Measurements from ENCODE around the gene SLC24A4. TPM values are rescaled to one million over a fixed set of nuclear protein-coding genes. Genes with fewer than 3 reads are reported as not detected.

SLC24A4 gene
- total RNA-seq, 1 donor from 2014 or later = not detected

DNA sequence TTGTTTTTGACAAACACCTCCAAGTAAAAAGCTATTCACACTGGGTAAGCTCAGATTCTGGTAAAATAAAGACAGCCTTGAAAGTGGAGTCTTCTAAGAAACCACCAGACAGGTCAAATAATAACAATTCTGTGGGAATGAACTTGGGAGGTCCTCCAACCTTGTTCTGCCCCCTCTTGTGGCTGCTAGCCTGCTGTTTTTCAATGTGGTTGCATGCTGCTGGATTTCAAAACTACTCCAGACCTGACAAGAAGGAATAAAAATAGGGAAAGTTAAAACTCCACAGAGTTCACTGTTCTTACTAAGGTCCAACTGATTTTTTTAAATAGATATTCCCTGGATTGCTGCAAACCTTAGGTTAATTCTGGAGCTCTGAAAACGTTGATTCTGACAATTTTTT, 158.4 kb downstream of the SLC24A4 start:
- no peaks in the 10 kb centered on the region for H3K36me3 ChIP-seq
- TF ChIP-seq, protein P1, sequence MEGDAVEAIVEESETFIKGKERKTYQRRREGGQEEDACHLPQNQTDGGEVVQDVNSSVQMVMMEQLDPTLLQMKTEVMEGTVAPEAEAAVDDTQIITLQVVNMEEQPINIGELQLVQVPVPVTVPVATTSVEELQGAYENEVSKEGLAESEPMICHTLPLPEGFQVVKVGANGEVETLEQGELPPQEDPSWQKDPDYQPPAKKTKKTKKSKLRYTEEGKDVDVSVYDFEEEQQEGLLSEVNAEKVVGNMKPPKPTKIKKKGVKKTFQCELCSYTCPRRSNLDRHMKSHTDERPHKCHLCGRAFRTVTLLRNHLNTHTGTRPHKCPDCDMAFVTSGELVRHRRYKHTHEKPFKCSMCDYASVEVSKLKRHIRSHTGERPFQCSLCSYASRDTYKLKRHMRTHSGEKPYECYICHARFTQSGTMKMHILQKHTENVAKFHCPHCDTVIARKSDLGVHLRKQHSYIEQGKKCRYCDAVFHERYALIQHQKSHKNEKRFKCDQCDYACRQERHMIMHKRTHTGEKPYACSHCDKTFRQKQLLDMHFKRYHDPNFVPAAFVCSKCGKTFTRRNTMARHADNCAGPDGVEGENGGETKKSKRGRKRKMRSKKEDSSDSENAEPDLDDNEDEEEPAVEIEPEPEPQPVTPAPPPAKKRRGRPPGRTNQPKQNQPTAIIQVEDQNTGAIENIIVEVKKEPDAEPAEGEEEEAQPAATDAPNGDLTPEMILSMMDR (IDR thresholded peaks at IDR 0.05) = peak in 1 of 3 experiments; percentile 26
- H3K4me3 ChIP-seq = no peak overlapping the region
- H3K27ac ChIP-seq = peak overlapping the region in 1 of 2 donors; percentile 25
- H3K9me3 ChIP-seq = no peaks in the 10 kb centered on the region
- H3K27me3 ChIP-seq = no peaks in the 10 kb centered on the region
- peak in 1 of 2 donors; percentile 40 for DNase-seq (ENCODE audit: low spot score in 2 of 2)
- intact Hi-C loops (cut with DNase I) = no loop called here
- H3K4me1 ChIP-seq = no peaks in the 10 kb centered on the region

DNA sequence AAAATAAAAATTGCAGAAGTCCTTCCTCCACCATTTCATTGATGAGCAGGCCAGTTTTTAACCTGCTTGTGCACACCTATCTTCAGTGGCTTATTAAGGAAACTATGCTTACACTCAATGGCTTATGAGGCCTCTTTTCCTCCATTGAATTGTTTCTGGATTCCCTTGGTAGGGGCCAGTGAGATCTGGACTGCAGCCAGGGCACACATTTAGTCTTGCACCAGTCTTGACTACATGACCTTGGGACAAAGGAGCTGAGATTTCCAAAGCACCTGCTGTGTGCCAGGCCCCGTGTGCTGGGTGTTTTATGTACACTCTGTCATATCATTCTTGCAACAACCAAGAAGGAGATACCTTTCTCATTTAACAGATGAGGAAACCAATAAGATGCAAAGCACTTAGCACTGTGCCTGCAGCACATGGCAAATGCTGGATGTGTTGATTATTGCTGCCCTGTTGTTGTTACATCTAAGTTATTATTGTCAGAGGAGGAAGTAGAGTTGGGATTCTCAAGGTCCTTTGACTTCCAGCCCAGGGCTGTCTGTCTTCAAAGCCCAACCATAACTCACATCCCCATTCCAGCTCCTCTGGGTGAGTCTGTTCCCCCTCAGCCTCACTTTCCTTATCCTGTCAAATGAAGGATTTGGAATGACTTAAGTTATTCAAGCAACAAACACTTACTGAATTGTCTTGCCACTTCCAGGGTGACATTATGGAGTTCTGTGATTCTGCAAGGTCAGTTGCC, 159.0 kb downstream of the SLC24A4 start:
- intact Hi-C loops (cut with DNase I) = no loop called here
- Histone ChIP-seq H3K9me3 (no peaks in the 10 kb centered on the region), H3K4me1 (no peaks in the 10 kb centered on the region), H3K27ac (no peak overlapping the region), H3K27me3 (no peaks in the 10 kb centered on the region), H3K4me3 (no peak overlapping the region), H3K36me3 (no peaks in the 10 kb centered on the region)
- TF ChIP-seq, protein P1 (IDR thresholded peaks at IDR 0.05) = no peak
- DNase-seq (ENCODE audit: low spot score in 2 of 2) = peak in 1 of 2 donors; percentile 53

DNA sequence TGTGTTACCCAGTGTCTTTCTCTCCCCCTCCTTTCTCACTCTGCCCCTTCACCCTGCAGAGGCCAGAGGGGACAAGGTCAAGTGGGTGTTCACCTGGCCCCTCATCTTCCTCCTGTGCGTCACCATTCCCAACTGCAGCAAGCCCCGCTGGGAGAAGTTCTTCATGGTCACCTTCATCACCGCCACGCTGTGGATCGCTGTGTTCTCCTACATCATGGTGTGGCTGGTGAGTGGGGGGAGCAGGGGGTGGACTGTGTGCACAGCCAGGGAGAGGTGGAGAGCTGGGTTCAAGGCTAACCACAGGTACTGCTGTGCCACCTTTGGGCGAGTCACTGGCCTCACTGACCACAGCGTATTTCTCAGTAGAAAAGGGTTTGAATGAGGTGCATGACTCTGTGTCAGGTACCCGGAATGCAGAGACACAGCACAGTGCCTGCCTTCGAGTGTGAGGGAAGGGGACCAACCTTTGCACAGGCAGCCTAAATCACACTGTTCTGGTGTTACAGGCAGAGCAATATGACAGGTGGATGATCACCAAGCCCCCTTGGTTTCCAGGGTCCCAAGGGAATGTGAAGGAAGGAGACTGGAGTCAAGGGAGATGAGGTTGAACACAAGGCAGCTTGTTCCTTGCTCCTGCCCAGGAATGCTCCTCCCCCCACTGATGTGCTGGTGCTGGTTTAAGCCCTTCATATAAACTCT, 159.8 kb downstream of the SLC24A4 start:
- H3K27me3 ChIP-seq = no peaks in the 10 kb centered on the region
- no peaks in the 10 kb centered on the region for H3K9me3 ChIP-seq
- H3K27ac ChIP-seq = no peak overlapping the region
- peak in 1 of 2 donors; percentile 42 for DNase-seq (ENCODE audit: low spot score in 2 of 2)
- H3K4me3 ChIP-seq = no peak overlapping the region
- H3K36me3 ChIP-seq = no peaks in the 10 kb centered on the region
- TF ChIP-seq, protein P1 (IDR thresholded peaks at IDR 0.05) = no peak
- H3K4me1 ChIP-seq = no peaks in the 10 kb centered on the region
- intact Hi-C loops (cut with DNase I) = no loop called here

DNA sequence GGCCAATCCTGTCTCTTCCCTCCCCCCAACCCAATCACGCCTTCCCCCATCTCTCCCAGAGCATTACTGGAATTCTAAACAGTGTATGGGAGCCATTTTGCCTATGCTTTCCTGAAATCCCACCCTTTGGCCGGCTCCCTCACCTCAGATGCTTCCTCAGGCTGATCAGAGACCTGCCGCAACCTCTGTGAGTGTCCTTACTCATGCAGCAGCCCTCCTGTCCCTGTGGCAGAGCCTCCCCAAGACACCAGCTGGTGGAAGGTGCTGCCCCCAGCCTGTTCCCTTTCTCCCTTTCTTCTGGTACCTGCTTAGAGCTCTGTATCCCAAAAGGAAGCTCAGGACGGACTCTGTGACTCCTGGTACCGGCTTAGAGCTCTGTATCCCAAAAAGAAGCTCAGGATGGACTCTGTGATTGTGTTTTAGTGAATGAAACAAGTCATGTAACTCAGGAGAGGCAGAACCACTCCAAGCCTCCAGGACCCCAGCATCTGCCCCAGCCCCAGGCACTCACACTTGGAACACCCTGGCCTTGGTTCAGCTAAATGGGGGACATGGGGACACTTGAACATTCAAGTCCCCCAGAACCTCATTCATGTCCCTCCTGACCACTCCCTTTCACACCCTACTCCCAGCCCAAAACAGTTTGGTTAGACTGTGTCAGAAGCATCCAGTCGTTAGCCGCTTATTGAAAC, 161.3 kb downstream of the SLC24A4 start:
- H3K27me3 ChIP-seq = no peaks in the 10 kb centered on the region
- no peak overlapping the region for H3K27ac ChIP-seq
- TF ChIP-seq, protein P1 (IDR thresholded peaks at IDR 0.05) = no peak
- H3K4me3 ChIP-seq = no peak overlapping the region
- DNase-seq (ENCODE audit: low spot score in 2 of 2) = no peak
- H3K4me1 ChIP-seq = no peaks in the 10 kb centered on the region
- no peaks in the 10 kb centered on the region for H3K36me3 ChIP-seq
- intact Hi-C loops (cut with DNase I) = no loop called here
- no peaks in the 10 kb centered on the region for H3K9me3 ChIP-seq

DNA sequence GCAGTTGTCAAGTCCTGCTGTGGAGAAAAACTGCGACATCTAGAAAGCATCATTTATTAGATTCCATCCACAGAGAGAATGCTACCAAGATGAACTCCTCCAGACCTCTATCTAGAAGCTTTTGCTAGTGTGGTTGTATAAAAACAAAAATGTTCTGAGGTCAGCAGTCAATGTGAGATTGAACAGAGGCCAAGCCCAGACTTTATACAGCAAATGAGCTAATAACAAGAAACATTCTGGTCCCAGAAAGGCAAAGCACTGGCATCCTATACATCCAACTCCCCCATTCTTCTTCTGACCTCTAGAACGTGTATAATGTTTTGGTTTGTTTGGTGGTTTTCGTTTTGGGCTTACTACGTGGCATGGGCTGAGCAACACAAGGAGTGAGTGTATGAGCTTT, 163.9 kb downstream of the SLC24A4 start:
- intact Hi-C loops (cut with DNase I) = no loop called here
- Histone ChIP-seq H3K27me3 (no peaks in the 10 kb centered on the region), H3K4me3 (no peak overlapping the region), H3K27ac (no peak overlapping the region), H3K9me3 (no peaks in the 10 kb centered on the region), H3K36me3 (no peaks in the 10 kb centered on the region), H3K4me1 (no peaks in the 10 kb centered on the region)
- TF ChIP-seq, protein P1 (IDR thresholded peaks at IDR 0.05) = no peak
- DNase-seq (ENCODE audit: low spot score in 2 of 2) = no peak
